GM19238 (cell line): ENCODE data around the gene ASB1.
A peak's percentile ranks its signal among the peaks of the same experiment; 100 is the strongest.

Experiments used
- DNase-seq: peaks from one replicate; pipeline ENCODE4 v3.0.0; 2011; ENCODE audit warnings: low spot score; ENCODE audit not compliant: insufficient read length

ASB1 gene

GRCh38 chr2:238444242-238444641 is 17.5 kb downstream of the ASB1 start:
- no peak for DNase-seq

GRCh38 chr2:238445409-238446190 is 18.9 kb downstream of the ASB1 start:
- no peak for DNase-seq

GRCh38 chr2:238446371-238446770 is 19.6 kb downstream of the ASB1 start:
- DNase-seq = no peak

- DNase-seq = no peak
Measured at GRCh38 chr2:238448031-238448955, 21.6 kb downstream of the ASB1 start.

GRCh38 chr2:238449241-238449640 is 22.5 kb downstream of the ASB1 start:
- no peak for DNase-seq

GRCh38 chr2:238449909-238450417 is 23.2 kb downstream of the ASB1 start:
- no peak for DNase-seq

- no peak for DNase-seq
Measured at GRCh38 chr2:238450440-238450861, 23.7 kb downstream of the ASB1 start.

GRCh38 chr2:238453842-238454241 is 27.1 kb downstream of the ASB1 start:
- no peak for DNase-seq

GRCh38 chr2:238456449-238456848 is 29.7 kb downstream of the ASB1 start:
- no peak for DNase-seq

GRCh38 chr2:238456970-238457926 is 30.5 kb downstream of the ASB1 start:
- DNase-seq = no peak

GRCh38 chr2:238457927-238458324 is 31.2 kb downstream of the ASB1 start:
- no peak for DNase-seq

- no peak for DNase-seq
Measured at GRCh38 chr2:238458651-238459050, 31.9 kb downstream of the ASB1 start.

GRCh38 chr2:238459081-238459629 is 32.4 kb downstream of the ASB1 start:
- DNase-seq = no peak

GRCh38 chr2:238461051-238461450 is 34.3 kb downstream of the ASB1 start:
- no peak for DNase-seq

- DNase-seq = no peak
Measured at GRCh38 chr2:238461491-238461890, 34.8 kb downstream of the ASB1 start.

- no peak for DNase-seq
Measured at GRCh38 chr2:238461916-238462315, 35.2 kb downstream of the ASB1 start.

- peak; percentile 30 for DNase-seq
Measured at GRCh38 chr2:238462782-238463396, 36.2 kb downstream of the ASB1 start.

GRCh38 chr2:238464389-238464788 is 37.7 kb downstream of the ASB1 start:
- no peak for DNase-seq

- DNase-seq = no peak
Measured at GRCh38 chr2:238465487-238466242, 38.9 kb downstream of the ASB1 start.
